Measurements from ENCODE around the gene FAM162B.

DNA sequence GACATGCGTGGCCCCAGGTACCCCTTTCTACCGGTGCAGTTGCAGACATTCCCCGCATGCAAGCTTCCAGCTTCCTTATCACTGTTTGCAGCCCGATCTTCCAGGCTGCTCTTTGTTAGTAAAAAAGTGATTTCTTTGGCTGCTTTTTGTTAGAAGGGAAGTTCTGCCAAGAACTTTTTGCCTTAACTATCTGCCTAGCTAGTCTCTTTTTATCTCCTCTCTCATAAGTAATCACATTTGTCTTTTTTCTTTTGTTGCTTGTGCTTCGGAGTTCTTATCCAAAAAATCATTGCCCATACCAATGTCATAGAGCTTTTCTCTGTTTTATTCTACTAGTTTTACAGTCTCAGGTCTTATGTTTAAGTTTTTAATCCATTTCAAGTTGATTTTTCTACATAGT lies 20.3 kb downstream of the FAM162B start:
- TF ChIP-seq POLR2AphosphoS5 (IDR thresholded peaks at IDR 0.05) (no peak), POLR2A (IDR thresholded peaks at IDR 0.05) (no peak)
- TF ChIP-seq, protein P1, sequence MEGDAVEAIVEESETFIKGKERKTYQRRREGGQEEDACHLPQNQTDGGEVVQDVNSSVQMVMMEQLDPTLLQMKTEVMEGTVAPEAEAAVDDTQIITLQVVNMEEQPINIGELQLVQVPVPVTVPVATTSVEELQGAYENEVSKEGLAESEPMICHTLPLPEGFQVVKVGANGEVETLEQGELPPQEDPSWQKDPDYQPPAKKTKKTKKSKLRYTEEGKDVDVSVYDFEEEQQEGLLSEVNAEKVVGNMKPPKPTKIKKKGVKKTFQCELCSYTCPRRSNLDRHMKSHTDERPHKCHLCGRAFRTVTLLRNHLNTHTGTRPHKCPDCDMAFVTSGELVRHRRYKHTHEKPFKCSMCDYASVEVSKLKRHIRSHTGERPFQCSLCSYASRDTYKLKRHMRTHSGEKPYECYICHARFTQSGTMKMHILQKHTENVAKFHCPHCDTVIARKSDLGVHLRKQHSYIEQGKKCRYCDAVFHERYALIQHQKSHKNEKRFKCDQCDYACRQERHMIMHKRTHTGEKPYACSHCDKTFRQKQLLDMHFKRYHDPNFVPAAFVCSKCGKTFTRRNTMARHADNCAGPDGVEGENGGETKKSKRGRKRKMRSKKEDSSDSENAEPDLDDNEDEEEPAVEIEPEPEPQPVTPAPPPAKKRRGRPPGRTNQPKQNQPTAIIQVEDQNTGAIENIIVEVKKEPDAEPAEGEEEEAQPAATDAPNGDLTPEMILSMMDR (IDR thresholded peaks at IDR 0.05 in 8 of 11, conservative IDR thresholded peaks at IDR 0.05 in 3 of 11) = no peak
